NT2/D1 (cell line): ENCODE data around the gene TNFAIP8.

Source experiments
- SUZ12 ChIP-seq: IDR thresholded peaks from 2 replicates; pipeline ENCODE4 v1.6.1; 2011; ENCODE audit not compliant: insufficient read length, insufficient read depth; ENCODE audit errors: extremely low read depth
- YY1 ChIP-seq: IDR thresholded peaks from 2 replicates; pipeline ENCODE4 v1.6.1; 2011; ENCODE audit not compliant: insufficient read length, insufficient read depth

GRCh38 chr5:119321569-119322311 lies 34.1 kb upstream of the TNFAIP8 start:
- TF ChIP-seq YY1 (no peak), SUZ12 (no peak)
